ENCODE data around the gene GNB1.

DNA sequence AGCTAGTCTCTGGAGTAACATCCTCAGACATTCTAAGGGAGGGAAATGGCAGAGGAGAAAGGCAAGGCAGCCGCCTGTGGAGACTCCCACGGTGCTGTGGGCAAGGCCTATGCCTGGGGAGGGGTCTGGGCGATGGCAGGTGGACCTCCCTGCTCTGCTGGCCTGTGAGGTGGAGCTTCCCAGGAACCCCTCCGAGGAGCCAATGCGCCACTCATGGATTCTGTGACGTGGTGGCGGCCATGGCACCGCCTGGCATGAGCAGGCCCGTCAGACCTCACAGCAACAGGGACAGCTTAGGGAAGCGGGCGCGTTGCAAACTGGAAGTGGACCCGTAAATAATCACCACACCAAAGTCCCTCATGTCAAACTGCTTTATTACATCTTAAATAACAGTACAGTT lies 106.0 kb downstream of the GNB1 start:
- TF ChIP-seq CTCF (conservative IDR thresholded peaks at IDR 0.05; ENCODE audit: low read depth, low read length) (no peak), EZH2 (IDR thresholded peaks at IDR 0.05; ENCODE audit: borderline replicate concordance, low read depth, low read length, poor library complexity, severe bottlenecking) (no peak)
